Measurements from ENCODE around the gene GEMIN7.

Gene GEMIN7

DNA sequence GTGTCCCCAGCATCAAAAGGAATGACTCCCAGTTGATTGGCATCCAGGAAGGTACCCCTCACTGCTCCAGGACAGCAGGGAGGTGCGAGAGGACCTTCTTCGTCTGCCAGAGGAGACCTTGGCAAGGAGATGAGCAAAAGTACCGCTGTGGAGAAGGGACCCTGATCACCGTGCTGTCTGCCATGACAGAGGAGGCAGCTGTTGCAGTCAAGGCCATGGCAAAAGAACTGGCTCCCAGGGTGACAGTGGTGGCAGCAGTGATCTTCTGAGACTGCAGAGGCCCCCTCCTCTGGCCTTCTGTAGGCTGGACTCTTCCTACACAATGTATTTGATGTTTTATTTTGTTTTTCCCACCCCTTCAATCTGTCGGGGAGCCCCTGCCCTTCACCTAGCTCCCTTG is 49.7 kb downstream of the GEMIN7 start:
- no peak for DNase-seq (ENCODE audit: low spot score)

DNA sequence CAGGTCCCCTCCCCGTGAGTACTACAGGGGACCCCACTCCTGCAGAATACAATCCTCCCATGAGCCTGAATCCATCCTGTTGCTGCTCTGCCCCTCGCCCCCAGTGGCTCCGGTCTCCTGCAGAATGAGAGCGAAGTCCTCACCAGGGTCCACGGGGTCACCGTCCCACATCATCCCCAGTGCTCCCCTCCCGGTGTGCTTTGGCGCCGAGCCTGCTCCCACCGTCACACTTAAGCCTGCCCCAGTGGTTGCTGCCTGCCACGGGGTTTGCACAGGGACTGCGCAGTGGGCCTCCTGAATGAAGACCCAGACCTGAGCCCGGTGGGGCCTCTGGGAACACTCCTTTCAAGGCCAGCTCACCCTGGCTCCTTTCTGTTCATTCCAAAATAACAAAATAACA is 51.2 kb downstream of the GEMIN7 start:
- no peak for DNase-seq (ENCODE audit: low spot score)

DNA sequence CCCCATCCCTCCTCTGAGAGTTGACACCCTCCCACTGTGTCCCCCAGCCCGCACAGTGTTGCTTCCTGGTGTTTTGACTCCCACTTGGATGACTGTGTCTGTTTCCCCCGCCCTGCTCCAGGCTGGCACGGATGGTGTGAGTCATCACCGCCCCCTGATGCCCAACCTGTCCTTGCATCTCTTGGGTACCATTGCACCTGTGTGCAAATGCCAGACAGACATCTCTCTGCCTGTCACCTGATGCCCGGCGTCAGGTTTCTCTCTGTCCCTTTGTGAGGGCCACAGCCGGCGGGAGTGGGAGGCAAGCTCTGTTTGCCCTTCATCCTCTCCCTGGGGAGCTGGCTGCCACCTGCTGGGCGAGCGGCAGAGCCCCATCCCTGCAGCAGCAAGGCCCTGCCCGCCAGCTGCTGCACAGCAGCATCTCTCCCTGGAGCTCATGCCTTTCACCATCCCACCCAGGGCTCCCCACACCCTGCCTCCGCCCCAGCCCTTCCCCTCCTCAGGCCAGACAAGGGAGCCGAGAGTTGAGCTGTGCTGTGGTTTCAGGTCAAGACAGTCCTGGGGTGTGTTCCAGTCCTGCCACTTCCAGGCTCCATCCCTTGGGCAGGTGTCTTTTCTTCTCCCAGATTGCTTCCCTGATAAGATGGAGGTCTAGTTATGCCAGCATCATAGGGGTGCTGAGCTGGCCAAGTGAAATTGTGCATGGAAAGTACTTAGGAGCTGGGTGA is 52.0 kb downstream of the GEMIN7 start:
- DNase-seq (ENCODE audit: low spot score) = no peak

DNA sequence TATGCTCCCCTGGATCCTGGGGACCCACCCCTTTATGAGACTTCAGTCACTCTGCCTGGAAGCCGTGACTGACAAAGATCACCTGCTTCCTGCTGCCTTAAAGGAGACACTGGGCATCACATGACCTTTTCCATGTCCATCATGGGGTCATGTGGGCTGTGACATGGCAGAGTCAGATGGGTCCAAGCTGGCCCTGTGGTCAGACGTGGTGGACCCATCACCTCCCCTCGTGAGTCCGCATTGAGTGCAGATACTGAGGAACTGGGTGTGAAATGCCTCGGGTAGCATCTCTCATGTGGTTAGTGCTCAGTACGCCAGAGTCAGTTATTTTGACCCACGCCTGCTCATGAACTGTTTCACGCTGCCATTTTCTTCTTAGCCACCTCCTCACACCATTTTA is 54.6 kb downstream of the GEMIN7 start:
- no peak for DNase-seq (ENCODE audit: low spot score)

DNA sequence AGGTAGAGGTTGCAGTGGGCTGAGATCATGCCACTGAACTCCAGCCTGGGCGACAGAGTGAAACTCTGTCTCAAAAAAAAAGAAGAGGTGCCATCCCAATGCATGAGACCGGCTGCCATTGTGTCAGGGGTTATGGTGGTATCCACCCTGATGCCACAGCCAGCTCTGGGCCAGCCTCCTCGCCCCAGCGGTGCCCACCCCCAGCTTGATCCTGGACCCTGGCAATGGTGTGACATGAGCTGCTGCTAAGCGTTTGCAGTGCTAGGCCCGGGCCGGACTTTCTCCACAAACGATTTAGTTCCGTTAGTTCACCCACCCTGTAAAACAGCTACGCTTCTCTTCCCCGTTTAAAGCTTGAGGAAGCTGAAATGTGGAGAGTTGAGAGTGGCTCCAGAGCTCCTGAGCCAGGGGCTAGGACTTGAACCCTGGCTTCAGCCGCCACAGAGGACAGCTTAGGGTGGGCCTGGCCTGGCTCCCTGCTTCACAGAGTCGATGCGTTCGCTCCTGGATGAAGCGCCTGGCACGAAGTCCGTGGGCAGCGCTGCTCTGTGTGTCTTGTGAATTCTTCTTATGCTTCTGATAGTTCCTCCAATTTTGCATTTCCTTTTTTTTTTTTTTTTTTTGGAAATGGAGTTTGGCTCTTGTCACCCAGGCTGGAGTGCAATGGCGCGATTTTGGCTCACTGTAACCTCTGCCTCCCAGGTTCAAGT is 56.3 kb downstream of the GEMIN7 start:
- DNase-seq (ENCODE audit: low spot score) = no peak

DNA sequence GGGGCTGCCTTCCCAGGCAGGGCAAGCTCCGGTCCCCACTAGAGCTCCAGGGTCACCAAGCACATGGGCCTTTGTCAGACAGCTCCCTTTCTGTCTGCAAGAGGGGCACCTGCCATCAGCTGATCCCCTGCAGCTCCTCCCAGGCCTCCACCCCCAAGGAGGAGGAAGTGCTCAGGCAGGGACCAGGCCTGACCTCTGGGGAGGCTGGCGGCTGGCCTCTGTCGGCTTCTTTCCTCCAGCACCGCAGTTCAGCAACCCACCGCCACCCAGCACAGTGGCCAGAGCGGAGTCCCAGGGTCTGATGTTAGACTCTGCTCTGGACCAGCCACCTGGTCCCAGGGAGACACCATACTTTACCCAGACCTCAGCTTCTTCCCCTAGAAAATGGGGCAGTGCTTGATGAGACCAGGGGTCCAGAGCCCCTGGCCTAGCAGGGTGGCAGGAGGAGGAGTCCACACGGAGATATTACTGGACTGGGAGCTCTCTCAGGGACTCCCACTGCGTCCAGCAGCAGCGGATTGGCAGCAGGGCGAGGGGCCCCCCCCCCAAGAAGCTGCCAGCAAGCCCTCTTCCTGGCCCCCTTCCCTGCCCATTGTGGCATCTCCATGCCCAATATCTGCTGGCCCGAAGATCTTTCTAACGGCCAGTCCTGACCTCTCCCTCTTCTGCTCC is 57.6 kb downstream of the GEMIN7 start:
- no peak for DNase-seq (ENCODE audit: low spot score)

DNA sequence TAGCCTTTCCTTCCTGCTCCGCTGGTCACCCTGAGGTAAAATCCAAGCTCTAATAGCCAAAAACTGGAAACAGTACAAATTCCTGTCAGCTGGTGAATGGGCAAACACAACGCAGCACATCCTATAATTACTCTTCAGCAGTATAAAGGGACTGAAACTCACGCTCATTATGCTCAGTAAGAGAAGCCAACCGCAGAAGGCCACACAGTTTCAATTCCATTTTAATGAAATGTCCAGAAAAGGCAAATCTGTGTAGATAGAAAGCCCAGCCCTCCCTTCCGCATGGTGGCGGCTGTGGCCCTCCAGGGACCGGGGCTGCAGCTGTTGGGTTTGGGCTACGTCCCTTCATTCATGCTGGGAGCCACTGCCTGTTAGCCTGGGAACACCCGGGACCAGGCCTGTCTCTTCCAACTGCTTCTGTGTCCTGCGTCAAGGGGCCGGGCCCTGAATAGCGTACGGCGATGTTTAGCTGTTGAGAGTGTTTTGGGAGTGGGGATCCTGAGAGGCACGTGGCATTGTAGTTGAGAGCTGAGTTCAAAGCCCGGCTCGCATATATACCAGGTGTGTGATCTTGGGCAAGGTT is 58.2 kb downstream of the GEMIN7 start:
- DNase-seq (ENCODE audit: low spot score) = no peak

DNA sequence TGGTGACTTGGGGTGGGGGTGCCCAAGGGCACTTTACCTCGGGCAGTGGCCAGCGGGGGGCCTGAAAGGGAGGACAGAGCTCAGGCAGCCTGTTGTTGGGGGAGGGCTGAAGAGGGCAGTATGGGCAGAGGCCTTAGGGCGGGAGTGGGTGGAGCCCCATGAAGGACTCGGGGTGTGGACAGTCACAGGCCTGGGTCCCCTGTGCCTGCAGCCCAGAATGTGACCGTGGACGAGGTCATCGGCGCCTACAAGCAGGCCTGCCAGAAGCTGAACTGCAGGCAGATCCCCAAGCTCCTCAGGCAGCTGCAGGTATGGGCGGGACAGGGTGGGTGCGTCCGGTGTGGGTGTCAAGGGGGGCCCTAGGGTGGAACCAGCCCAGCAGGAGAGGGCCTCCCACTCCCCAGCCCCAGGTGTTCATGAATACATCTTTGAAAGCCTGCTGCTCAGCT is 59.3 kb downstream of the GEMIN7 start:
- no peak for DNase-seq (ENCODE audit: low spot score)

DNA sequence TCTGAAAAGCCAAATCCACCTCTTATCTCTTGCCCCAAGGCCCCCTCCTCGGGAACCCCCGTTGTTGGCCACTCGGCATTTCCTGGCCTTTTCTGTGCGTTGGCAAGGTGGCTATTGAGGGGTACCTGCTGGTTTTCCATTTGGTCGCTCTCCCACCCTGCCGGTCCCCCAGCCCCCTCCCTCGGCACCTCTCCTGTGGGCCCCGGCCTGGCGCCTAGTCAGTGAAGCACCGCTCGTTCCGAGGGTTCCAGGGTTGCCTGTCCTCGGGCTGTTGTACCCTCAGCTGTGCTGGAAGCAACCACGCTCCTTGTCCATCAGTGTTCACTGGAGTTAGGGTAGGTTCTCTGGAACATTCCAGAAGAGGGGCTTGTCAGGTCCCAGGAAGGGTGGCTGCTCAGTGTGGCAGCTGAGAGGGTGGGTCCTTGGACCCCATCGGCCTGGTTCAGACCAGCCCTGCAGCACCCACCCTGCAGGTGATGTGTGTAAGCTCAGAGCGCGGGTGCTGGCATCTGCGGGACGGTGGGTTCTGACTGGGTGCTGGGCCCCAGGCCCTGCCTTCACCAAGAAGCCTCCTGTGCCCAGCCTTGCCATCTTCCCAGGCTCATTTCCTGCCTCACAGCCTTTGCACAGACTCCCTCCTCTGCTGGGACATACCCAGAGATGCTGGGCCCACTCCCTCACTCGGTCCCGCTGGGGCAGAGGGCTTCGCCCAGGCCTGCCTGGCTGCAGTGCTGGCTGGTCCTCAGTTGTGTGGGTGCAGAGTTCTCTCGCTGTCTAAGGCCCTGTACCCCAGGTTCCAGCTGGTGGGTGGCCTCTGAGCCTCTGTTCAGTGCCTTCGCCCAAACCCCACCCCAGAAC is 60.5 kb downstream of the GEMIN7 start:
- DNase-seq (ENCODE audit: low spot score) = no peak

DNA sequence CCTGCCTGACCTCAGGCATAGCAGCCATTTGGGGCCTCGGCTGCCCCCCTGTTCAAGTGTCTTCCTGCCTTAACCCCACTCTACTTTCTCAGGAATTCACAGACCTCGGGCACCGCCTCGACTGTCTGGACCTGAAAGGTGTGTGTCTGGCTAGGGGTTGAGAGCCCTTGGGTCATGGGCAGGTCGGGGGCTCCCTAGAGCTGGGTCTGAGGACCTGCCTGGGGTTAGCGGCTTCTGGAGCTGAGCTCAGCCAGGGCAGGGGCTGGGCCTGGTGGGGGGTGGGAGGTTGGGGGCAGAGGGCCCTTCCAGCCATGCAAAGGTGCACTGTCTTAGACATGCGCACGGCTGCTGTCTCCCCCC is 61.1 kb downstream of the GEMIN7 start:
- DNase-seq (ENCODE audit: low spot score) = no peak

DNA sequence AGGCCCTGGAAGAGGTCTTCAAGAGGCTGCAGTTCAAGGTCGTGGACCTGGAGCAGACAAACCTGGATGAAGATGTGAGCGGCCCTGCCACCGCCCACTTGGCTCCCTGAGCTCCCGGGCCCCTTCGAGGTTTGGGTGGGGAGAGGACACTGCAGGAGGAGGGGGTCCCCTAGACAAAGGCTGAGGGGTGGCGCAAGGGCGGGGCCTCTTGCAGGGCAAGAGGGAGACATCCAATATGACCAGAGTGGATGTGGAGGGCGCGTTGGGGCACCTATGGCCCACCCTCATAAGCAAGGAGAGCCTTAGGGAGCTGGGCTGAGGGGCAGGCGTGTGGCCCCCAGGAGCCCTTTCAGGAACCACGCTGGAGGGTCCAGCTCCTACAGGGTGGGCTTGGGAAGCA is 61.5 kb downstream of the GEMIN7 start:
- DNase-seq (ENCODE audit: low spot score) = no peak
